Loucy (cell line): ENCODE data around the gene OR1E2.

Experiments used
- EZH2phosphoT487 ChIP-seq: fragments of 200-600 bp; IDR thresholded peaks from 2 replicates; pipeline ENCODE4 v1.6.1; 2018; ENCODE audit warnings: antibody characterized with exemption, mild to moderate bottlenecking, moderate library complexity, borderline replicate concordance
- TF ChIP-seq, protein P1 (sequence below): fragments of 200-600 bp; sonication (generic); conservative IDR thresholded peaks from 2 replicates; pipeline ENCODE4 v1.5.1; 2014; ENCODE audit warnings: mild to moderate bottlenecking, antibody characterized with exemption, low read length

DNA sequence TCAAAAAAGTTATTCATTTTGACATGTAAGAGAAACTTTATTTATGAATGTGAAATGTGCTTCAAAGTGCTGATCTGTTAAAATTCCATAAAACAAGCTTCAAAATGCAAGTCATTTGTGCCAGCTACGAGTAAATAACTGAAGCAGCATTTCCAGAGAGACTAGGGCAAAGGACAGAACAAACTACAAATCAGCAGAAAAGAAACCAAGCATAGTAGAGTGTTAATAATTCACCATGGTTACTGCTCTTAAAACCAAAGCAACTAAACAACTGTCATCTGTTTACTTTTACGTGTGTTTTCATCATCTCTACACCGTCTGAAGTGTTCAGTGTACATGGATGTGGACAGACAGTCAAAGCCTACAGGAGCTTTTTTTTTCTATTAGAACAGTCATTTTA is 40.6 kb upstream of the OR1E2 start:
- TF ChIP-seq, protein P1, sequence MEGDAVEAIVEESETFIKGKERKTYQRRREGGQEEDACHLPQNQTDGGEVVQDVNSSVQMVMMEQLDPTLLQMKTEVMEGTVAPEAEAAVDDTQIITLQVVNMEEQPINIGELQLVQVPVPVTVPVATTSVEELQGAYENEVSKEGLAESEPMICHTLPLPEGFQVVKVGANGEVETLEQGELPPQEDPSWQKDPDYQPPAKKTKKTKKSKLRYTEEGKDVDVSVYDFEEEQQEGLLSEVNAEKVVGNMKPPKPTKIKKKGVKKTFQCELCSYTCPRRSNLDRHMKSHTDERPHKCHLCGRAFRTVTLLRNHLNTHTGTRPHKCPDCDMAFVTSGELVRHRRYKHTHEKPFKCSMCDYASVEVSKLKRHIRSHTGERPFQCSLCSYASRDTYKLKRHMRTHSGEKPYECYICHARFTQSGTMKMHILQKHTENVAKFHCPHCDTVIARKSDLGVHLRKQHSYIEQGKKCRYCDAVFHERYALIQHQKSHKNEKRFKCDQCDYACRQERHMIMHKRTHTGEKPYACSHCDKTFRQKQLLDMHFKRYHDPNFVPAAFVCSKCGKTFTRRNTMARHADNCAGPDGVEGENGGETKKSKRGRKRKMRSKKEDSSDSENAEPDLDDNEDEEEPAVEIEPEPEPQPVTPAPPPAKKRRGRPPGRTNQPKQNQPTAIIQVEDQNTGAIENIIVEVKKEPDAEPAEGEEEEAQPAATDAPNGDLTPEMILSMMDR, result no peak
- no peak for TF ChIP-seq EZH2phosphoT487
